Colonic mucosa (tissue), 4 donors: Measurements from ENCODE around the gene PCSK5. TPM values are rescaled to one million over a fixed set of nuclear protein-coding genes. Genes with fewer than 3 reads are reported as not detected.

Source experiments
- DNase-seq: peaks from one replicate; pipeline ENCODE4 v3.0.0-alpha.2; 2020
- H3K27ac ChIP-seq: fragments of 200-600 bp; one replicate; pipeline ENCODE4 v1.8.0; 2021
- H3K27me3 ChIP-seq: fragments of 200-600 bp; one replicate; pipeline ENCODE4 v1.8.0; 2021
- H3K36me3 ChIP-seq: fragments of 200-600 bp; one replicate; pipeline ENCODE4 v1.8.0; 2021
- H3K4me1 ChIP-seq: fragments of 200-600 bp; one replicate; pipeline ENCODE4 v1.8.0; 2021; ENCODE audit warnings: mild to moderate bottlenecking
- H3K4me3 ChIP-seq: fragments of 200-600 bp; one replicate; pipeline ENCODE4 v1.8.0; 2021
- H3K9ac ChIP-seq, 2 donors: one replicate each; pipeline ENCODE4 v1.7.0; 2013; ENCODE audit warnings: control low read depth in 2 of 2, low read depth in 2 of 2, low read length in 2 of 2
- H3K9me3 ChIP-seq: fragments of 200-600 bp; one replicate; pipeline ENCODE4 v1.8.0; 2021
- intact Hi-C: fragments of 100-400 bp; cut with DNase I; formaldehyde crosslinking; loops from one replicate; pipeline ENCODE4 v1.14.1; 2022
- total RNA-seq, 2 donors: library from RNA; stranded (reverse); fragmentation: NEBNext Ultra II Directional in 1 of 2; extraction: Animal tissue kit (Norgen Biotek cat#: 25700) in 1 of 2; gene quantifications; one replicate each; pipeline ENCODE4 v1.2.1, GENCODE V29; 2021
- TF ChIP-seq, protein P1 (sequence below): fragments of 200-600 bp; IDR thresholded peaks from one replicate; pipeline ENCODE4 v1.8.0; 2022; ENCODE audit warnings: antibody characterized with exemption, mild to moderate bottlenecking
- donor health status: healthy.
- donor health status: DM: no; HTN: no; CAD: no.
- donor health status: DM: no; HTN: no; CAD: no.

PCSK5 gene
- total RNA-seq, 2 donors from 2014 or later = 36.7 to 55.3 TPM

GRCh38 chr9:76038431-76038830, 148.0 kb downstream of the PCSK5 start:
- Histone ChIP-seq H3K4me1 (no peaks in the 10 kb centered on the region), H3K4me3 (no peak overlapping the region), H3K27me3 (no peaks in the 10 kb centered on the region), H3K9me3 (no peaks in the 10 kb centered on the region), H3K27ac (no peak overlapping the region), H3K36me3 (no peaks in the 10 kb centered on the region), H3K9ac (no peak overlapping the region)
- intact Hi-C loops = no loop called here
- TF ChIP-seq, protein P1, sequence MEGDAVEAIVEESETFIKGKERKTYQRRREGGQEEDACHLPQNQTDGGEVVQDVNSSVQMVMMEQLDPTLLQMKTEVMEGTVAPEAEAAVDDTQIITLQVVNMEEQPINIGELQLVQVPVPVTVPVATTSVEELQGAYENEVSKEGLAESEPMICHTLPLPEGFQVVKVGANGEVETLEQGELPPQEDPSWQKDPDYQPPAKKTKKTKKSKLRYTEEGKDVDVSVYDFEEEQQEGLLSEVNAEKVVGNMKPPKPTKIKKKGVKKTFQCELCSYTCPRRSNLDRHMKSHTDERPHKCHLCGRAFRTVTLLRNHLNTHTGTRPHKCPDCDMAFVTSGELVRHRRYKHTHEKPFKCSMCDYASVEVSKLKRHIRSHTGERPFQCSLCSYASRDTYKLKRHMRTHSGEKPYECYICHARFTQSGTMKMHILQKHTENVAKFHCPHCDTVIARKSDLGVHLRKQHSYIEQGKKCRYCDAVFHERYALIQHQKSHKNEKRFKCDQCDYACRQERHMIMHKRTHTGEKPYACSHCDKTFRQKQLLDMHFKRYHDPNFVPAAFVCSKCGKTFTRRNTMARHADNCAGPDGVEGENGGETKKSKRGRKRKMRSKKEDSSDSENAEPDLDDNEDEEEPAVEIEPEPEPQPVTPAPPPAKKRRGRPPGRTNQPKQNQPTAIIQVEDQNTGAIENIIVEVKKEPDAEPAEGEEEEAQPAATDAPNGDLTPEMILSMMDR = no peak
- DNase-seq = no peak

DNA sequence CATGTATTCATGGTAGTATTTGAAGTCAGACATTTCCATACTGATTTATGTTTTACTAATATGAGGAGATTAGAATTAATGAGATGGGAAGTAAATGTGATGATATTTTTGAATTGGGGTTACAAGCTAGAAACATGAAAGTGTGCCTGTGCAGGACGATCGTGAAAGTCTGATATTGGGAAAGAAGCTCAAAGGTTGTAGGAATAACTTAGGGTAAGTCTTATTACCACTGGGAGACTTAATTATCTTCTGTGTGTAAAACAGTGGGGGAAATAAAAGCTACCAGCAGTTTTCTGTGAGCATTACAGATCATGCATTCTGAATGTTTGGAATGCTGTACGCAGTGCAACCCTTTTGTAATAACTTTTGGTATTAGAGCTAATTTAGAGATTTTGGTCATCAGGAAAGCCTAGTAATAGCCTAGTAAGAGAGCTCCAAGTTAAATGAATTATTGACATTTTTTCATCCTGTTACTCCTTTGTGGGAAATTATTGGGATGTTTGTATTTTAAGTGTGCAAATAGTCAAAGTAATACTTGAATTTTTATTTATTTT, 153.9 kb downstream of the PCSK5 start:
- Histone ChIP-seq H3K4me3 (no peak overlapping the region), H3K36me3 (no peaks in the 10 kb centered on the region), H3K9ac (no peak overlapping the region), H3K9me3 (no peaks in the 10 kb centered on the region), H3K27me3 (no peaks in the 10 kb centered on the region), H3K4me1 (peaks cover 10% of the 10 kb centered on the region), H3K27ac (no peak overlapping the region)
- no peak for DNase-seq
- intact Hi-C loops = no loop called here
- TF ChIP-seq, protein P1 = no peak

DNA sequence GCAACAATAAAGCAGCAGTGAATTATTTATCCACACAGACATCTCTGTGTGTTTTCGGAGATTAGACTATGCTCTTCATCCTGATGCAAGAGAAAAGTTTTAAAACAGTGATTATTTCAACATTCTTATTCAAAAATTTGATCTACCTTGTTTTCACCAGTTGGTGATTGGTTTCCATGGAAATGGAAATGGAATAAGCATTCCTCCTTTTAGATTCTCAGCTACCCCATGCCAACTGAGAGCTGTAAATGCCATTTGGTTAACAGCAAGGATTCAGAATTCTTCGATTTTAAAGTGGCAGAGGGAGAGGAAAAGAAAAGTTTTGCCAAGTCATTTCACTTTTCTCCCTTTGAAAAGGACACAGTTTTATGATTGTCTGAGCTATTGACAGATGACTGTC, 154.7 kb downstream of the PCSK5 start:
- TF ChIP-seq, protein P1 = no peak
- H3K4me3 ChIP-seq = no peak overlapping the region
- H3K27ac ChIP-seq = peak overlapping the region; percentile 6

DNA sequence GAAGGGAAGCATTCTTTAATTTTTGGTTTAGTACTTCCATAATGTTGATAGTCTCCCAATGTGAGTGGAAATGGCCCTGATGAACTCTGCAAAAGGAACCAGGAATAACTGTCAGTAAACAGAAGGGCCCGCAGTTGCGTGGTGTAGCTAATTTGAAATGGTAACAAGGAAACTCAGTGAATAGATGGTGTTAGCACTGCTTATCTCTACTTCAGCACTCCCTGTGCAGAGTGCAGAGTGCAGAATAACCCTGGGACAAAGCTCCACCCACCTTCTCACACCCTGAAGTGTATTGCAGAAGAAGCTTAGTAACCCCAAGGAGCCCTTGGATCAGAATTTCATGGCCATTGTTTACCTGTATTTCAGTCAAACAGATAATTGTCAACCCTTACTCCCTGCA, 158.9 kb downstream of the PCSK5 start:
- TF ChIP-seq, protein P1 = no peak
- peak; percentile 86 for DNase-seq
- no peaks in the 10 kb centered on the region for H3K9me3 ChIP-seq
- no peaks in the 10 kb centered on the region for H3K27me3 ChIP-seq
- no peaks in the 10 kb centered on the region for H3K36me3 ChIP-seq
- H3K27ac ChIP-seq = peak overlapping the region; percentile 59
- no peak overlapping the region for H3K9ac ChIP-seq
- no peak overlapping the region for H3K4me3 ChIP-seq
- H3K4me1 ChIP-seq = peaks cover 10% of the 10 kb centered on the region
- intact Hi-C loops = no loop called here

More for the DNA sequence above, 154.7 kb downstream of the PCSK5 start:
- no peak for DNase-seq
- H3K27me3 ChIP-seq = no peaks in the 10 kb centered on the region
- intact Hi-C loops = no loop called here
- H3K9me3 ChIP-seq = no peaks in the 10 kb centered on the region
- no peaks in the 10 kb centered on the region for H3K36me3 ChIP-seq
- H3K9ac ChIP-seq = no peak overlapping the region
- peaks cover 10% of the 10 kb centered on the region for H3K4me1 ChIP-seq

- no peaks in the 10 kb centered on the region for H3K27me3 ChIP-seq
- TF ChIP-seq, protein P1 = no peak
- no peak overlapping the region for H3K4me3 ChIP-seq
- H3K36me3 ChIP-seq = no peaks in the 10 kb centered on the region
- no peaks in the 10 kb centered on the region for H3K9me3 ChIP-seq
- no peak overlapping the region for H3K9ac ChIP-seq
- DNase-seq = no peak
- no peaks in the 10 kb centered on the region for H3K4me1 ChIP-seq
- H3K27ac ChIP-seq = no peak overlapping the region
- intact Hi-C loops = no loop called here
These were observed 177.2 kb downstream of the PCSK5 start for GRCh38 chr9:76067696-76068095.
